Upper lobe of left lung (tissue), 4 donors: Measurements from ENCODE around the gene TPGS1.
"Not testable (repeated sequence)": the region's sequence is repeated elsewhere in the genome, so short reads cannot be mapped to it uniquely, and the experiment has no call there.

Experiments
- CTCF ChIP-seq, 6 experiments: fragments of 450-650 bp in 4 of 6; fragments of 200-600 bp in 2 of 6; sonication (generic) in 2 of 6; IDR thresholded peaks; one replicate each; pipeline ENCODE4 v1.5.1; 2016 to 2019; ENCODE audit warnings: antibody characterized with exemption in 6 of 6
- EP300 ChIP-seq, 4 donors: sonication (generic); formaldehyde crosslinking; IDR thresholded peaks; one replicate each; pipeline ENCODE4 v1.5.1; 2017; ENCODE audit warnings: antibody characterized with exemption in 4 of 4, control low read depth in 2 of 4
- POLR2AphosphoS5 ChIP-seq, 2 donors: sonication (generic); formaldehyde crosslinking; IDR thresholded peaks; one replicate each; pipeline ENCODE4 v1.5.1; 2017; ENCODE audit warnings: antibody characterized with exemption in 2 of 2

GRCh38 chr19:481100-481499 lies 26.2 kb upstream of the TPGS1 start:
- not testable (repeated sequence) for TF ChIP-seq CTCF, POLR2AphosphoS5, EP300 (IDR thresholded peaks at IDR 0.05)
